ENCODE measurements around the gene PCSK5. TPM values are rescaled to one million over a fixed set of nuclear protein-coding genes. Genes with fewer than 3 reads are reported as not detected.

PCSK5 gene
- total RNA-seq, 1 experiment from 2014 or later = 6.9 TPM

DNA sequence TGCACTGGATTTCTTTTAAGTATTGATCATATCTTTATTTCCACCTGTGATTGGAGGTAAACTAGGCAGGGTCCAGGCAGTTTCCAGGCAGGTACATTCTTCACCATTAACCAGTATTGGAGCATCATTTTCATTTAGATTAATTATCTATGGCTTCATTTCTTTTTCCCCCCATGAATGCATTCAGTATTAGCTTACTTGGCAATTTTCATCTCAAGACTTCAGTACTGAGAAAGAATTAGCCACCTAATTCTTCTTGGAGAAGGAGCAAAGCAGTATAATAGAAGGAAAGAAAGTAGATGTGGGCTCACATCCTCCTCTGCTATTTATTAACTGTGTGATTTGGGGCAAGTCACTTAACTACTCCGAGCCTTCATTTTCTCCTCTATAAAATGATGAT lies 295.0 kb downstream of the PCSK5 start:
- peaks cover 8 to 13% of the 10 kb centered on the region in 2 experiments; a peak in 3 of 4 replicates for H3K4me1 ChIP-seq (ENCODE audit: control insufficient read depth in 1 of 2, insufficient read depth in 2 of 2, low read length in 2 of 2)
- intact Hi-C loops (cut with micrococcal nuclease) = loop anchor here (10.0 kb wide), 1 partner anchor 201 kb away; no protein-coding TSS in a partner anchor
- no peaks in the 10 kb centered on the region for H3K27me3 ChIP-seq (ENCODE audit: insufficient read depth, low read length)
- no peaks in the 10 kb centered on the region; a peak in 1 of 4 replicates for H3K36me3 ChIP-seq (ENCODE audit: control insufficient read depth in 1 of 2, insufficient read depth in 2 of 2, low read length in 2 of 2)
- H3K9me2 ChIP-seq (ENCODE audit: insufficient read depth) = no peaks in the 10 kb centered on the region
- no peak for ATAC-seq
- H4K20me1 ChIP-seq (ENCODE audit: insufficient read depth) = no peaks in the 10 kb centered on the region
- H2AFZ ChIP-seq (ENCODE audit: low read depth, low read length, poor library complexity, severe bottlenecking) = no peak overlapping the region
- TF ChIP-seq POLR2AphosphoS5 (IDR thresholded peaks at IDR 0.05; ENCODE audit: low read depth, low read length) (no peak), EZH2phosphoT487 (IDR thresholded peaks at IDR 0.05; ENCODE audit: borderline replicate concordance) (no peak), YY1 (IDR thresholded peaks at IDR 0.05; ENCODE audit: extremely low read depth, insufficient replicate concordance, low read depth, low read length) (no peak), FOSL1 (IDR thresholded peaks at IDR 0.05; ENCODE audit: low read depth) (no peak), JUND (IDR thresholded peaks at IDR 0.05) (no peak), TCF7L2 (IDR thresholded peaks at IDR 0.05; ENCODE audit: borderline replicate concordance, extremely low read depth, insufficient read depth, insufficient read length) (no peak), EZH2 (IDR thresholded peaks at IDR 0.05) (no peak), SP1 (IDR thresholded peaks at IDR 0.05; ENCODE audit: low read depth) (no peak), SIN3A (IDR thresholded peaks at IDR 0.05; ENCODE audit: low read depth) (no peak), POLR2A (IDR thresholded peaks at IDR 0.05; ENCODE audit: borderline replicate concordance, extremely low read depth, insufficient read depth, insufficient read length) (no peak)
- TF ChIP-seq, protein P1, sequence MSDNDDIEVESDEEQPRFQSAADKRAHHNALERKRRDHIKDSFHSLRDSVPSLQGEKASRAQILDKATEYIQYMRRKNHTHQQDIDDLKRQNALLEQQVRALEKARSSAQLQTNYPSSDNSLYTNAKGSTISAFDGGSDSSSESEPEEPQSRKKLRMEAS (IDR thresholded peaks at IDR 0.05) = no peak
- TF ChIP-seq, protein P2, sequence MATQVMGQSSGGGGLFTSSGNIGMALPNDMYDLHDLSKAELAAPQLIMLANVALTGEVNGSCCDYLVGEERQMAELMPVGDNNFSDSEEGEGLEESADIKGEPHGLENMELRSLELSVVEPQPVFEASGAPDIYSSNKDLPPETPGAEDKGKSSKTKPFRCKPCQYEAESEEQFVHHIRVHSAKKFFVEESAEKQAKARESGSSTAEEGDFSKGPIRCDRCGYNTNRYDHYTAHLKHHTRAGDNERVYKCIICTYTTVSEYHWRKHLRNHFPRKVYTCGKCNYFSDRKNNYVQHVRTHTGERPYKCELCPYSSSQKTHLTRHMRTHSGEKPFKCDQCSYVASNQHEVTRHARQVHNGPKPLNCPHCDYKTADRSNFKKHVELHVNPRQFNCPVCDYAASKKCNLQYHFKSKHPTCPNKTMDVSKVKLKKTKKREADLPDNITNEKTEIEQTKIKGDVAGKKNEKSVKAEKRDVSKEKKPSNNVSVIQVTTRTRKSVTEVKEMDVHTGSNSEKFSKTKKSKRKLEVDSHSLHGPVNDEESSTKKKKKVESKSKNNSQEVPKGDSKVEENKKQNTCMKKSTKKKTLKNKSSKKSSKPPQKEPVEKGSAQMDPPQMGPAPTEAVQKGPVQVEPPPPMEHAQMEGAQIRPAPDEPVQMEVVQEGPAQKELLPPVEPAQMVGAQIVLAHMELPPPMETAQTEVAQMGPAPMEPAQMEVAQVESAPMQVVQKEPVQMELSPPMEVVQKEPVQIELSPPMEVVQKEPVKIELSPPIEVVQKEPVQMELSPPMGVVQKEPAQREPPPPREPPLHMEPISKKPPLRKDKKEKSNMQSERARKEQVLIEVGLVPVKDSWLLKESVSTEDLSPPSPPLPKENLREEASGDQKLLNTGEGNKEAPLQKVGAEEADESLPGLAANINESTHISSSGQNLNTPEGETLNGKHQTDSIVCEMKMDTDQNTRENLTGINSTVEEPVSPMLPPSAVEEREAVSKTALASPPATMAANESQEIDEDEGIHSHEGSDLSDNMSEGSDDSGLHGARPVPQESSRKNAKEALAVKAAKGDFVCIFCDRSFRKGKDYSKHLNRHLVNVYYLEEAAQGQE (IDR thresholded peaks at IDR 0.05; ENCODE audit: low read depth) = no peak
- TF ChIP-seq, protein P3, sequence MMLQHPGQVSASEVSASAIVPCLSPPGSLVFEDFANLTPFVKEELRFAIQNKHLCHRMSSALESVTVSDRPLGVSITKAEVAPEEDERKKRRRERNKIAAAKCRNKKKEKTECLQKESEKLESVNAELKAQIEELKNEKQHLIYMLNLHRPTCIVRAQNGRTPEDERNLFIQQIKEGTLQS (IDR thresholded peaks at IDR 0.05) = no peak
- no peak for DNase-seq (ENCODE audit: low read depth, low spot score)
- H3K4me2 ChIP-seq (ENCODE audit: low read length) = no peak overlapping the region
- H3K9me3 ChIP-seq (ENCODE audit: control insufficient read depth in 1 of 2, insufficient read depth in 1 of 2, low read depth in 1 of 2, low read length in 2 of 2) = no peaks in the 10 kb centered on the region
- RAD21 ChIA-PET (ENCODE audit: low non-redundant PET in 1 of 2, low total read pairs in 2 of 2, uncharacterized antibody in 2 of 2, unreplicated experiment in 2 of 2) = no interaction called here
- CTCF ChIA-PET = no interaction called here
- no TSS peak for BruUV-seq (replicated peaks)
- H3K9ac ChIP-seq (ENCODE audit: low read length) = no peak overlapping the region
- no peak overlapping the region for H3K27ac ChIP-seq (ENCODE audit: low read depth, low read length)
- POLR2A ChIA-PET = no interaction called here
- no peak overlapping the region for H3K4me3 ChIP-seq (replicated peaks in 1 of 2; ENCODE audit: low read depth in 1 of 2, low read length in 2 of 2)
- no peaks in the 10 kb centered on the region for H3K79me2 ChIP-seq (ENCODE audit: insufficient read depth, low read length)
